Kidney epithelial cell (primary cell): ENCODE measurements around the gene LRBA. TPM values are rescaled to one million over a fixed set of nuclear protein-coding genes. Genes with fewer than 3 reads are reported as not detected.
A peak's percentile ranks its signal among the peaks of the same experiment; 100 is the strongest.

Source experiments
- DNase-seq: peaks from one replicate; pipeline ENCODE4 v3.0.0-alpha.2; 2010; ENCODE audit warnings: low read depth
- H3K27me3 ChIP-seq: 2 replicates; pipeline ENCODE4 v1.6.0; 2011; ENCODE audit warnings: low read length; ENCODE audit not compliant: control insufficient read depth, insufficient read depth
- H3K36me3 ChIP-seq: 2 replicates; pipeline ENCODE4 v1.5.1; 2011; ENCODE audit warnings: low read length; ENCODE audit not compliant: control insufficient read depth, insufficient read depth
- H3K4me3 ChIP-seq: 2 replicates; pipeline ENCODE4 v1.5.1; 2011; ENCODE audit warnings: low read depth, mild to moderate bottlenecking, control low read depth, low read length
- CTCF ChIP-seq: IDR thresholded peaks from 2 replicates; pipeline ENCODE4 v1.5.1; 2011; ENCODE audit warnings: mild to moderate bottlenecking, moderate library complexity, low read length, control low read depth, inconsistent platforms; ENCODE audit not compliant: insufficient read depth, poor library complexity, severe bottlenecking
- total RNA-seq: library from RNA; depleted of rRNA; stranded (reverse); fragments of >200 nt; gene quantifications from 2 replicates; pipeline ENCODE4 v1.2.3, GENCODE V29; 2015

LRBA gene
- total RNA-seq, 1 donor from 2014 or later = 85.2 TPM

- no peak for TF ChIP-seq CTCF
- Histone ChIP-seq H3K36me3 (no peaks in the 10 kb centered on the region), H3K4me3 (no peak overlapping the region), H3K27me3 (no peaks in the 10 kb centered on the region)
- no peak for DNase-seq
Measured at GRCh38 chr4:150316332-150317205, 698.5 kb downstream of the LRBA start.

GRCh38 chr4:150315691-150316090 is 699.4 kb downstream of the LRBA start:
- no peak for TF ChIP-seq CTCF
- no peak overlapping the region for H3K4me3 ChIP-seq
- H3K36me3 ChIP-seq = no peaks in the 10 kb centered on the region

GRCh38 chr4:150315175-150315574 is 699.9 kb downstream of the LRBA start:
- TF ChIP-seq CTCF = no peak
- DNase-seq = no peak
- Histone ChIP-seq H3K36me3 (no peaks in the 10 kb centered on the region), H3K4me3 (no peak overlapping the region), H3K27me3 (no peaks in the 10 kb centered on the region)

More at GRCh38 chr4:150315691-150316090, 699.4 kb downstream of the LRBA start:
- no peaks in the 10 kb centered on the region for H3K27me3 ChIP-seq
- DNase-seq = no peak

- H3K27me3 ChIP-seq = no peaks in the 10 kb centered on the region
- no peak for DNase-seq
- no peak for TF ChIP-seq CTCF
- no peak overlapping the region for H3K4me3 ChIP-seq
- no peaks in the 10 kb centered on the region for H3K36me3 ChIP-seq
Measured at GRCh38 chr4:150314031-150314430, 701.1 kb downstream of the LRBA start.

GRCh38 chr4:150310159-150310895 is 704.8 kb downstream of the LRBA start:
- peak; percentile 34 for DNase-seq
- H3K36me3 ChIP-seq = no peaks in the 10 kb centered on the region
- TF ChIP-seq CTCF = no peak
- H3K4me3 ChIP-seq = no peak overlapping the region
- H3K27me3 ChIP-seq = no peaks in the 10 kb centered on the region
